ENCODE results near the gene CATSPERE. TPM values are rescaled to one million over a fixed set of nuclear protein-coding genes. Genes with fewer than 3 reads are reported as not detected.

The CATSPERE gene
- total RNA-seq, 1 experiment from 2014 or later, result 1.2 TPM

DNA sequence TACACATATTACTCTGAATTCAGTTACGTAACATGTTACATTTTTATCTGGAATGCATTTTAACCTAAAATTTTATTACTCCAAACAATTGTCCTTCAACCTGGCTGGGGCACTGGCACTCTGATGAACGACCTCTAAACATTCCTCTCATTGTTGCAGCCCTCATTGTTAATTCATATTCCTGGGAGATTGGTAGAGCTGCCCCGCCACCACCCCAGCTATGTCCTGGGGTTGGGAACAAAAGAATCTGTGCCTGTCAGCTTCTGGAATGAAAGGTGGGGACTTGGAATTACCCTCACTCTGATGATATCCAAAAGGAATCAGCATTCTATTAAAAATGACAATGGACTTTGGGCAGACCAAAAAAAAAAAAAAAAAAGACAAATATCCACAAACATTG is 153.8 kb downstream of the CATSPERE start:
- TF ChIP-seq, protein P1, sequence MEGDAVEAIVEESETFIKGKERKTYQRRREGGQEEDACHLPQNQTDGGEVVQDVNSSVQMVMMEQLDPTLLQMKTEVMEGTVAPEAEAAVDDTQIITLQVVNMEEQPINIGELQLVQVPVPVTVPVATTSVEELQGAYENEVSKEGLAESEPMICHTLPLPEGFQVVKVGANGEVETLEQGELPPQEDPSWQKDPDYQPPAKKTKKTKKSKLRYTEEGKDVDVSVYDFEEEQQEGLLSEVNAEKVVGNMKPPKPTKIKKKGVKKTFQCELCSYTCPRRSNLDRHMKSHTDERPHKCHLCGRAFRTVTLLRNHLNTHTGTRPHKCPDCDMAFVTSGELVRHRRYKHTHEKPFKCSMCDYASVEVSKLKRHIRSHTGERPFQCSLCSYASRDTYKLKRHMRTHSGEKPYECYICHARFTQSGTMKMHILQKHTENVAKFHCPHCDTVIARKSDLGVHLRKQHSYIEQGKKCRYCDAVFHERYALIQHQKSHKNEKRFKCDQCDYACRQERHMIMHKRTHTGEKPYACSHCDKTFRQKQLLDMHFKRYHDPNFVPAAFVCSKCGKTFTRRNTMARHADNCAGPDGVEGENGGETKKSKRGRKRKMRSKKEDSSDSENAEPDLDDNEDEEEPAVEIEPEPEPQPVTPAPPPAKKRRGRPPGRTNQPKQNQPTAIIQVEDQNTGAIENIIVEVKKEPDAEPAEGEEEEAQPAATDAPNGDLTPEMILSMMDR (conservative IDR thresholded peaks at IDR 0.05), result no peak
- no peak for TF ChIP-seq EZH2 (IDR thresholded peaks at IDR 0.05; ENCODE audit: low read depth)
- Histone ChIP-seq H2AFZ (no peak overlapping the region), H3K9me3 (ENCODE audit: insufficient read depth, low read depth) (no peaks in the 10 kb centered on the region), H3K4me1 (replicated peaks; ENCODE audit: insufficient read depth) (no peaks in the 10 kb centered on the region), H3K9me2 (ENCODE audit: insufficient read depth) (no peaks in the 10 kb centered on the region), H3K36me3 (ENCODE audit: low read depth) (no peaks in the 10 kb centered on the region), H3F3A (ENCODE audit: insufficient read depth, low read depth) (no peaks in the 10 kb centered on the region), H3K27me3 (ENCODE audit: insufficient read depth, low read depth) (no peaks in the 10 kb centered on the region), H3K4me2 (no peak overlapping the region), H3K4me3 (no peak overlapping the region), H3K79me2 (ENCODE audit: low read depth) (no peaks in the 10 kb centered on the region), H4K20me1 (ENCODE audit: insufficient read depth) (no peaks in the 10 kb centered on the region), H3K27ac (no peak overlapping the region)
- ChIA-PET POLR2A (ENCODE audit: unreplicated experiment) (no interaction called here), CTCF (no interaction called here)
- BruUV-seq (replicated peaks), result no TSS peak
- intact Hi-C loops (cut with micrococcal nuclease; ENCODE audit: unreplicated experiment), result no loop called here
- DNase-seq, result no peak

DNA sequence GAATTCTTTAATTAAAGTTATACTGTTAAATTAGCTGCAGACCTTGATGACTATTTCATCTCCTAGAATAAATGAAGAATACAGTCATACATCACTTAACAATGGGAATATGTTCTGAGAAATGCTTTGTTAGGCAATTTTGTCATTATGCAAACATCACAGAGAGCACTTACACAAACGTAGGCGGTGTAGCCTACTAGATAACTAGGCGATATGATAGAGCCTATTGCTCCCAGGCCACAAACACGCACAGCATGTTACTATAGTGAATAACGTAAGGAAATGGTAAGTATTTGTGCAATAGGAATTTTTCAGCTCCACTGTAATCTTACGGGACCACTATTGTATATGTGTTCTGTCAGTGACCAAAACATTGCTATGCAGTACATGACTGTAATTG is 154.2 kb downstream of the CATSPERE start:
- no peaks in the 10 kb centered on the region for H3K4me1 ChIP-seq (replicated peaks; ENCODE audit: insufficient read depth)
- ChIA-PET POLR2A (ENCODE audit: unreplicated experiment) (no interaction called here), CTCF (no interaction called here)
- no peaks in the 10 kb centered on the region for H3K9me3 ChIP-seq (ENCODE audit: insufficient read depth, low read depth)
- H3K27me3 ChIP-seq (ENCODE audit: insufficient read depth, low read depth), result no peaks in the 10 kb centered on the region
- intact Hi-C loops (cut with micrococcal nuclease; ENCODE audit: unreplicated experiment), result no loop called here
- no peak overlapping the region for H3K4me3 ChIP-seq
- H4K20me1 ChIP-seq (ENCODE audit: insufficient read depth), result no peaks in the 10 kb centered on the region
- no peak overlapping the region for H2AFZ ChIP-seq
- DNase-seq, result no peak
- BruUV-seq (replicated peaks), result no TSS peak
- no peaks in the 10 kb centered on the region for H3K36me3 ChIP-seq (ENCODE audit: low read depth)
- no peak overlapping the region for H3K27ac ChIP-seq
- no peak overlapping the region for H3K4me2 ChIP-seq
- TF ChIP-seq, protein P1 (conservative IDR thresholded peaks at IDR 0.05), result no peak
- no peak for TF ChIP-seq EZH2 (IDR thresholded peaks at IDR 0.05; ENCODE audit: low read depth)
- no peaks in the 10 kb centered on the region for H3K79me2 ChIP-seq (ENCODE audit: low read depth)
- no peaks in the 10 kb centered on the region for H3F3A ChIP-seq (ENCODE audit: insufficient read depth, low read depth)
- H3K9me2 ChIP-seq (ENCODE audit: insufficient read depth), result no peaks in the 10 kb centered on the region

DNA sequence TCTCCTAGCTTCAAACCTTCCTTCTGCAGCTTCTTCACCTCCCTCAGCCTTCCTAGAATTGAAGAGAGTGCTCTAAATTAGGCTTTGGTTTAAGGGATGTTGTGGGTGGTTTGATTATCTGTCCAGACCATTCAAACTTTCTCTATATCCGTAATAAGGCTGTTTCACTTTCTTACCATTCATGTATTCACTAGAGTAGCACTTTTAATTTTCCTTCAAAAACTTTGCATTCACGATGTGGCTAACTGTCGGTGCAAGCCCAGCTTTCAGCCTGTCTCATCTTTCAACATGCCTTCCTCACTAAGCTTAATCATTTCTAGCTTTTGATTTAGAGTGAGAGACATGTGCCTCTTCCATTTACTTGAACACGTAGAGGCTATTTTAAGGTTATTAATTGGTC is 165.6 kb downstream of the CATSPERE start:
- TF ChIP-seq, protein P1 (conservative IDR thresholded peaks at IDR 0.05), result no peak
- TF ChIP-seq EZH2 (IDR thresholded peaks at IDR 0.05; ENCODE audit: low read depth), result no peak

More for the DNA sequence above, 165.6 kb downstream of the CATSPERE start:
- no peak overlapping the region for H3K27ac ChIP-seq
- no peak for DNase-seq
- no peak overlapping the region for H3K4me3 ChIP-seq
- H3K4me2 ChIP-seq, result no peak overlapping the region
- H3K79me2 ChIP-seq (ENCODE audit: low read depth), result no peaks in the 10 kb centered on the region
- CTCF ChIA-PET, result no interaction called here
- no peaks in the 10 kb centered on the region for H3F3A ChIP-seq (ENCODE audit: insufficient read depth, low read depth)
- no peaks in the 10 kb centered on the region for H3K4me1 ChIP-seq (replicated peaks; ENCODE audit: insufficient read depth)
- no peaks in the 10 kb centered on the region for H3K9me3 ChIP-seq (ENCODE audit: insufficient read depth, low read depth)
- BruUV-seq (replicated peaks), result no TSS peak
- intact Hi-C loops (cut with micrococcal nuclease; ENCODE audit: unreplicated experiment), result no loop called here
- POLR2A ChIA-PET (ENCODE audit: unreplicated experiment), result no interaction called here
- H4K20me1 ChIP-seq (ENCODE audit: insufficient read depth), result no peaks in the 10 kb centered on the region
- H2AFZ ChIP-seq, result no peak overlapping the region
- H3K9me2 ChIP-seq (ENCODE audit: insufficient read depth), result no peaks in the 10 kb centered on the region
- H3K36me3 ChIP-seq (ENCODE audit: low read depth), result no peaks in the 10 kb centered on the region
- H3K27me3 ChIP-seq (ENCODE audit: insufficient read depth, low read depth), result no peaks in the 10 kb centered on the region
